ENCODE measurements around the gene PEX26. TPM values are rescaled to one million over a fixed set of nuclear protein-coding genes. Genes with fewer than 3 reads are reported as not detected.

The PEX26 gene
- total and polyA plus RNA-seq, 4 donors: 3.5 to 21.0 (median 16.9) TPM

- WGBS: 95% methylated on average over 4 of the region's 4 CpGs
- H3K4me3 ChIP-seq (ENCODE audit: low read depth in 1 of 3, low read length in 3 of 3): no peak overlapping the region
- TF ChIP-seq FOXA2 (IDR thresholded peaks at IDR 0.05) (no peak), RXRA (IDR thresholded peaks at IDR 0.05) (no peak), GABPA (IDR thresholded peaks at IDR 0.05 in 1 of 2, conservative IDR thresholded peaks at IDR 0.05 in 1 of 2) (no peak), HNF4G (IDR thresholded peaks at IDR 0.05) (no peak), NR2F2 (IDR thresholded peaks at IDR 0.05) (no peak), EGR1 (IDR thresholded peaks at IDR 0.05; ENCODE audit: low read depth in 2 of 2) (no peak), RAD21 (IDR thresholded peaks at IDR 0.05) (no peak), JUND (IDR thresholded peaks at IDR 0.05) (no peak), MAX (IDR thresholded peaks at IDR 0.05) (no peak), TAF1 (conservative IDR thresholded peaks at IDR 0.05) (no peak), HNF4A (conservative IDR thresholded peaks at IDR 0.05) (no peak)
- no peak for DNase-seq (ENCODE audit: low spot score)
- no peaks in the 10 kb centered on the region for H3K36me3 ChIP-seq (ENCODE audit: control insufficient read depth in 4 of 4, insufficient read depth in 3 of 4, low read depth in 1 of 4, low read length in 3 of 4)
- no peak overlapping the region for H3K9ac ChIP-seq (ENCODE audit: low read depth in 1 of 2, low read length in 2 of 2)
- H3K4me1 ChIP-seq (ENCODE audit: control insufficient read depth in 4 of 4, insufficient read depth in 4 of 4, low read length in 3 of 4): peaks cover 6 to 31% (median 25%) of the 10 kb centered on the region in 4 donors
- H3K27ac ChIP-seq (ENCODE audit: low read depth in 1 of 2, low read length in 2 of 2): no peak overlapping the region
- H3K9me3 ChIP-seq (ENCODE audit: control insufficient read depth in 4 of 4, low read length in 3 of 4): no peaks in the 10 kb centered on the region
- no peaks in the 10 kb centered on the region for H3K27me3 ChIP-seq (ENCODE audit: control insufficient read depth in 4 of 4, insufficient read depth in 4 of 4, low read length in 3 of 4)
Measured at GRCh38 chr22:18045794-18046193, 32.0 kb upstream of the PEX26 start.

- TF ChIP-seq ATF3 (IDR thresholded peaks at IDR 0.05) (no peak), FOXA2 (IDR thresholded peaks at IDR 0.05) (no peak), EGR1 (IDR thresholded peaks at IDR 0.05; ENCODE audit: low read depth in 2 of 2) (no peak), MAX (IDR thresholded peaks at IDR 0.05) (no peak), REST (IDR thresholded peaks at IDR 0.05) (no peak), ZBTB33 (IDR thresholded peaks at IDR 0.05) (no peak), NR2F2 (IDR thresholded peaks at IDR 0.05) (no peak), HNF4G (IDR thresholded peaks at IDR 0.05) (no peak), TAF1 (conservative IDR thresholded peaks at IDR 0.05) (no peak), YY1 (IDR thresholded peaks at IDR 0.05) (no peak), HNF4A (conservative IDR thresholded peaks at IDR 0.05) (no peak), FOXA1 (IDR thresholded peaks at IDR 0.05) (no peak)
- no peak for DNase-seq (ENCODE audit: low spot score)
- no peak overlapping the region for H3K4me3 ChIP-seq (ENCODE audit: low read depth in 1 of 3, low read length in 3 of 3)
- H3K36me3 ChIP-seq (ENCODE audit: control insufficient read depth in 4 of 4, insufficient read depth in 3 of 4, low read depth in 1 of 4, low read length in 3 of 4): no peaks in the 10 kb centered on the region
- no peaks in the 10 kb centered on the region for H3K9me3 ChIP-seq (ENCODE audit: control insufficient read depth in 4 of 4, low read length in 3 of 4)
- H3K27ac ChIP-seq (ENCODE audit: low read depth in 1 of 2, low read length in 2 of 2): no peak overlapping the region
- H3K27me3 ChIP-seq (ENCODE audit: control insufficient read depth in 4 of 4, insufficient read depth in 4 of 4, low read length in 3 of 4): no peaks in the 10 kb centered on the region
- WGBS: 89% methylated on average over 9 of the region's 9 CpGs
- H3K4me1 ChIP-seq (ENCODE audit: control insufficient read depth in 4 of 4, insufficient read depth in 4 of 4, low read length in 3 of 4): peaks cover 6 to 22% (median 19%) of the 10 kb centered on the region in 4 donors
- H3K9ac ChIP-seq (ENCODE audit: low read depth in 1 of 2, low read length in 2 of 2): no peak overlapping the region
Measured at GRCh38 chr22:18048041-18048440, 29.7 kb upstream of the PEX26 start.

All from liver (tissue), 9 donors.